GM12878 (cell line): ENCODE measurements around the gene LRFN2. TPM values are rescaled to one million over a fixed set of nuclear protein-coding genes. Genes with fewer than 3 reads are reported as not detected.

ENCODE experiments used
- ATAC-seq: fragments of 200-7000 bp; cut with Tn5 transposase; 3 replicates; pipeline ENCODE4 v1.9.1; 2020; ENCODE audit warnings: mild to moderate bottlenecking, moderate library complexity
- BruUV-seq: library from RNA; stranded (reverse); fragments of 400-500 nt; replicated peaks from 2 replicates; lab custom pipeline; 2021; lab: Mats Ljungman, UMichigan
- CTCF ChIA-PET: fragments of 300-600 bp; sonication (Branson Sonifier 250); formaldehyde crosslinking; extraction: SDS; loops from one replicate; lab custom pipeline; 2021; ENCODE audit warnings: inconsistent platforms; lab: Yijun Ruan, JAX
- POLR2A ChIA-PET: fragments of 350-600 bp; formaldehyde crosslinking; extraction: SDS; loops from one replicate; lab custom pipeline; 2021; ENCODE audit warnings: inconsistent platforms; lab: Charles Lee
- RAD21 ChIA-PET: fragments of 300-600 bp; sonication (Branson Sonifier 250); formaldehyde crosslinking; loops from one replicate; lab custom pipeline; 2023; ENCODE audit warnings: antibody characterized with exemption; ENCODE audit not compliant: unreplicated experiment; lab: Charles Lee
- SMC1A ChIA-PET: fragments of 300-600 bp; sonication (Branson Sonifier 250); formaldehyde crosslinking; loops from one replicate; lab custom pipeline; 2023; ENCODE audit not compliant: unreplicated experiment, uncharacterized antibody; lab: Charles Lee
- DNase-seq: peaks from one replicate; pipeline ENCODE4 v3.0.0-alpha.2; 2011; ENCODE audit warnings: low read depth, low spot score
- FAIRE-seq: peaks from 3 replicates; lab custom pipeline; 2011; peaks lifted over from hg19 to GRCh38; lab: Jason Lieb, UNC
- H2AFZ ChIP-seq: 2 replicates; pipeline ENCODE4 v1.6.0; 2011; ENCODE audit warnings: low read depth, low read length, control low read depth; ENCODE audit not compliant: control insufficient read depth
- H3K27ac ChIP-seq: 2 replicates; pipeline ENCODE4 v1.5.1; 2011; ENCODE audit warnings: control low read depth; ENCODE audit not compliant: control insufficient read depth, insufficient read depth
- H3K27me3 ChIP-seq, 2 experiments: replicated peaks in 1 of 2; 2 replicates each; pipeline versions ENCODE4 v1.6.0 to v1.6.1; 2011; ENCODE audit warnings: low read length in 1 of 2; ENCODE audit not compliant: control insufficient read depth in 2 of 2, insufficient read depth in 2 of 2
- H3K36me3 ChIP-seq, 2 experiments: 2 replicates each; pipeline ENCODE4 v1.5.1; 2011; ENCODE audit warnings: low read length in 1 of 2; ENCODE audit not compliant: control insufficient read depth in 2 of 2, insufficient read depth in 2 of 2
- H3K4me1 ChIP-seq: 2 replicates; pipeline ENCODE4 v1.6.1; 2011; ENCODE audit warnings: mild to moderate bottlenecking, low read length, moderate library complexity, mixed read lengths; ENCODE audit not compliant: control insufficient read depth, insufficient read depth
- H3K4me2 ChIP-seq: 2 replicates; pipeline ENCODE4 v1.6.0; 2011; ENCODE audit warnings: control low read depth; ENCODE audit not compliant: control insufficient read depth, insufficient read depth
- H3K4me3 ChIP-seq: fragments of 200-600 bp; sonication (generic); 2 replicates; pipeline ENCODE4 v1.5.1; 2016
- H3K79me2 ChIP-seq: 2 replicates; pipeline ENCODE4 v1.6.0; 2011; ENCODE audit warnings: low read length; ENCODE audit not compliant: control insufficient read depth, insufficient read depth
- H3K9ac ChIP-seq: 2 replicates; pipeline ENCODE4 v1.8.0; 2011; ENCODE audit warnings: low read length, control low read depth, mixed read lengths; ENCODE audit not compliant: control insufficient read depth, insufficient read depth
- H3K9me3 ChIP-seq: replicated peaks from 3 replicates; pipeline ENCODE4 v1.5.1; 2011; ENCODE audit warnings: mild to moderate bottlenecking, low read length; ENCODE audit not compliant: control insufficient read depth, insufficient read depth
- H4K20me1 ChIP-seq: 2 replicates; pipeline ENCODE4 v1.6.0; 2011; ENCODE audit not compliant: control insufficient read depth, insufficient read depth
- E4F1 ChIP-seq: fragments of 450-650 bp; IDR thresholded peaks from 2 replicates; pipeline ENCODE4 v1.6.1; 2018; ENCODE audit warnings: borderline replicate concordance, mild to moderate bottlenecking; ENCODE audit not compliant: partially characterized antibody
- HDGF ChIP-seq: fragments of 450-650 bp; IDR thresholded peaks from 2 replicates; pipeline ENCODE4 v1.6.1; 2016; ENCODE audit warnings: antibody characterized with exemption
- MYC ChIP-seq: IDR thresholded peaks from 2 replicates; pipeline ENCODE4 v1.6.1; 2011; ENCODE audit warnings: mild to moderate bottlenecking, low read length, moderate library complexity, inconsistent platforms; ENCODE audit not compliant: insufficient read depth, insufficient replicate concordance, insufficient read length, severe bottlenecking
- PBX3 ChIP-seq: IDR thresholded peaks from 2 replicates; pipeline ENCODE4 v1.6.1; 2011; ENCODE audit warnings: mild to moderate bottlenecking, low read depth, low read length, moderate library complexity; ENCODE audit not compliant: insufficient replicate concordance
- RB1 ChIP-seq: fragments of 450-650 bp; formaldehyde crosslinking; IDR thresholded peaks from 2 replicates; pipeline ENCODE4 v1.6.1; 2017; ENCODE audit warnings: mild to moderate bottlenecking, borderline replicate concordance
- RELA ChIP-seq: fragments of 450-650 bp; IDR thresholded peaks from 2 replicates; pipeline ENCODE4 v1.8.0; 2014; ENCODE audit warnings: borderline replicate concordance; ENCODE audit not compliant: partially characterized antibody
- TCF3 ChIP-seq: IDR thresholded peaks from 2 replicates; pipeline ENCODE4 v1.6.1; 2012; ENCODE audit warnings: low read depth, mild to moderate bottlenecking, low read length, borderline replicate concordance; ENCODE audit not compliant: insufficient read depth
- ZNF384 ChIP-seq: IDR thresholded peaks from 2 replicates; pipeline ENCODE4 v1.6.1; 2012; ENCODE audit warnings: low read depth, mild to moderate bottlenecking, low read length, improper control_type of control experiment, borderline replicate concordance
- WGBS: methylation state at CpG from one replicate; pipeline ENCODE4 v1.1.6; 2016; ENCODE audit warnings: low lambda C conversion rate; ENCODE audit not compliant: insufficient replicate concordance, insufficient coverage; ENCODE audit errors: missing lambda C conversion rate; 5-methylcytosine and 5-hydroxymethylcytosine counted together
- in situ Hi-C: fragments of 300-500 bp; cut with MboI; formaldehyde crosslinking; loops from 9 replicates; pipeline ENCODE4 v1.14.3; 2018; ENCODE audit warnings: mixed read lengths
- intact Hi-C: fragments of 100-400 bp; cut with micrococcal nuclease; formaldehyde crosslinking; loops from one replicate; pipeline ENCODE4 v1.14.2; 2022; ENCODE audit not compliant: unreplicated experiment
- polyA plus RNA-seq, 11 experiments: library from polyadenylated mRNA; depleted of rRNA in 4 of 11; unstranded in 6 of 11; stranded (reverse) in 5 of 11; fragments of >200 nt; fragmentation: Nextera tagmentation in 4 of 11; fragmentation: Illumina TruSeq in 1 of 11; extraction: Ambion mirVana in 4 of 11; extraction: Trizol in 1 of 11; gene quantifications; 1 replicate in 1 of 11; 2 replicates in 10 of 11; pipeline versions ENCODE4 v1.2.1 to v1.2.3, GENCODE V29; 2011 to 2016; ENCODE audit warnings: inconsistent platforms in 2 of 11, missing spikeins in 2 of 11, low read depth in 1 of 11
- total RNA-seq, 4 experiments: library from RNA; depleted of rRNA in 3 of 4; stranded (reverse); fragments of >200 nt in 3 of 4; fragmentation: Illumina TruSeq in 1 of 4; extraction: Trizol in 1 of 4; gene quantifications; 2 replicates each; pipeline versions ENCODE4 v1.2.1 to v1.2.3, GENCODE V29; 2013 to 2021
- TF ChIP-seq, protein P1 (sequence below): fragments of 150-350 bp; IDR thresholded peaks from 2 replicates; pipeline ENCODE4 v1.6.1; 2014; ENCODE audit warnings: mild to moderate bottlenecking, low read depth, low read length
- TF ChIP-seq, protein P2 (sequence below): fragments of 150-350 bp; IDR thresholded peaks from 2 replicates; pipeline ENCODE4 v1.6.1; 2016; ENCODE audit warnings: low read depth, low read length

The LRFN2 gene
- total and polyA plus RNA-seq, 10 of the 15 experiments (the other 5 are each of a cell fraction or from before 2014, with no cell fraction given): not detected

DNA sequence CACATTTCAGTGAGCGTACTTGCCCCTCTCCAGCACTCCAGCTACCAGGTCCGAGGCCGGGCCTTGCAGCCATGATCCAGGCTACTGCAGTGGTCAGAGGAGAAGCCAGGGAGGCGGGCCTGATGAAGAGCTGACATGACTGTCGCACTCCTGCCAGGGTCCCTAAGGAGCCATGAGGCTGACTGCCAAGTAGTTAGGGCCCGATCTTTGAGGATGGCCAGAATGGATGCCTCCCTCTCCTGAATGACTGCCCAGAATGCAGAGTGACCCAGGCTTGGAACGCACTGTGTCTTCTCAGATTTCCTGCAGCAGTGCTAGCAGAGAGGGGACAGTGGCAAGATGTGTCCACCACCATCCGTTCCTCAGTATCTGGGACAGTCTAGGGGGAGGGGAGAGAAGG lies 24.7 kb upstream of the LRFN2 start:
- no peak overlapping the region for H2AFZ ChIP-seq
- no peaks in the 10 kb centered on the region for H3K36me3 ChIP-seq
- no peak overlapping the region for H3K9ac ChIP-seq
- no TSS peak for BruUV-seq
- no peak overlapping the region for H3K4me3 ChIP-seq
- TF ChIP-seq PBX3 (no peak), MYC (no peak), RB1 (no peak), TCF3 (no peak), E4F1 (no peak), RELA (no peak), HDGF (no peak), ZNF384 (no peak)
- TF ChIP-seq, protein P1, sequence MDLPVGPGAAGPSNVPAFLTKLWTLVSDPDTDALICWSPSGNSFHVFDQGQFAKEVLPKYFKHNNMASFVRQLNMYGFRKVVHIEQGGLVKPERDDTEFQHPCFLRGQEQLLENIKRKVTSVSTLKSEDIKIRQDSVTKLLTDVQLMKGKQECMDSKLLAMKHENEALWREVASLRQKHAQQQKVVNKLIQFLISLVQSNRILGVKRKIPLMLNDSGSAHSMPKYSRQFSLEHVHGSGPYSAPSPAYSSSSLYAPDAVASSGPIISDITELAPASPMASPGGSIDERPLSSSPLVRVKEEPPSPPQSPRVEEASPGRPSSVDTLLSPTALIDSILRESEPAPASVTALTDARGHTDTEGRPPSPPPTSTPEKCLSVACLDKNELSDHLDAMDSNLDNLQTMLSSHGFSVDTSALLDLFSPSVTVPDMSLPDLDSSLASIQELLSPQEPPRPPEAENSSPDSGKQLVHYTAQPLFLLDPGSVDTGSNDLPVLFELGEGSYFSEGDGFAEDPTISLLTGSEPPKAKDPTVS: no peak
- TF ChIP-seq, protein P2, sequence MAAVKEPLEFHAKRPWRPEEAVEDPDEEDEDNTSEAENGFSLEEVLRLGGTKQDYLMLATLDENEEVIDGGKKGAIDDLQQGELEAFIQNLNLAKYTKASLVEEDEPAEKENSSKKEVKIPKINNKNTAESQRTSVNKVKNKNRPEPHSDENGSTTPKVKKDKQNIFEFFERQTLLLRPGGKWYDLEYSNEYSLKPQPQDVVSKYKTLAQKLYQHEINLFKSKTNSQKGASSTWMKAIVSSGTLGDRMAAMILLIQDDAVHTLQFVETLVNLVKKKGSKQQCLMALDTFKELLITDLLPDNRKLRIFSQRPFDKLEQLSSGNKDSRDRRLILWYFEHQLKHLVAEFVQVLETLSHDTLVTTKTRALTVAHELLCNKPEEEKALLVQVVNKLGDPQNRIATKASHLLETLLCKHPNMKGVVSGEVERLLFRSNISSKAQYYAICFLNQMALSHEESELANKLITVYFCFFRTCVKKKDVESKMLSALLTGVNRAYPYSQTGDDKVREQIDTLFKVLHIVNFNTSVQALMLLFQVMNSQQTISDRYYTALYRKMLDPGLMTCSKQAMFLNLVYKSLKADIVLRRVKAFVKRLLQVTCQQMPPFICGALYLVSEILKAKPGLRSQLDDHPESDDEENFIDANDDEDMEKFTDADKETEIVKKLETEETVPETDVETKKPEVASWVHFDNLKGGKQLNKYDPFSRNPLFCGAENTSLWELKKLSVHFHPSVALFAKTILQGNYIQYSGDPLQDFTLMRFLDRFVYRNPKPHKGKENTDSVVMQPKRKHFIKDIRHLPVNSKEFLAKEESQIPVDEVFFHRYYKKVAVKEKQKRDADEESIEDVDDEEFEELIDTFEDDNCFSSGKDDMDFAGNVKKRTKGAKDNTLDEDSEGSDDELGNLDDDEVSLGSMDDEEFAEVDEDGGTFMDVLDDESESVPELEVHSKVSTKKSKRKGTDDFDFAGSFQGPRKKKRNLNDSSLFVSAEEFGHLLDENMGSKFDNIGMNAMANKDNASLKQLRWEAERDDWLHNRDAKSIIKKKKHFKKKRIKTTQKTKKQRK: no peak
- no peak overlapping the region for H3K27ac ChIP-seq
- no peaks in the 10 kb centered on the region for H3K4me1 ChIP-seq
- H3K4me2 ChIP-seq: no peak overlapping the region
- CTCF ChIA-PET: no interaction called here
- 5% methylated on average over 8 of the region's 8 CpGs for WGBS
- no peak for ATAC-seq
- RAD21 ChIA-PET: no interaction called here
- no peaks in the 10 kb centered on the region for H3K9me3 ChIP-seq
- no peaks in the 10 kb centered on the region for H4K20me1 ChIP-seq
- intact Hi-C loops: no loop called here
- POLR2A ChIA-PET: no interaction called here
- peaks cover 0 to 3% of the 10 kb centered on the region in 2 experiments; a peak in 2 of 4 replicates for H3K27me3 ChIP-seq
- H3K79me2 ChIP-seq: no peaks in the 10 kb centered on the region
- in situ Hi-C loops: no loop called here
- no peak for DNase-seq
- FAIRE-seq: no peak
- SMC1A ChIA-PET: no interaction called here
